Type B pancreatic cell (in vitro differentiated cells): Measurements from ENCODE around the gene SULT1C4. TPM values are rescaled to one million over a fixed set of nuclear protein-coding genes. Genes with fewer than 3 reads are reported as not detected.

Experiments
- DNase-seq: peaks from one replicate; pipeline ENCODE4 v3.0.0; 2021; ENCODE audit warnings: mixed read lengths; ENCODE audit not compliant: unreplicated experiment; ENCODE audit errors: extremely low spot score
- H3K27ac Mint-ChIP-seq: 2 replicates; pipeline ENCODE4 v1.8.0; 2021; ENCODE audit warnings: mild to moderate bottlenecking, mixed read lengths
- H3K27me3 Mint-ChIP-seq: 2 replicates; pipeline ENCODE4 v1.8.0; 2021; ENCODE audit warnings: mixed read lengths
- H3K36me3 Mint-ChIP-seq: 2 replicates; pipeline ENCODE4 v1.8.0; 2021; ENCODE audit warnings: mixed read lengths
- H3K4me1 Mint-ChIP-seq: one replicate; pipeline ENCODE4 v1.8.0; 2021; ENCODE audit warnings: mixed read lengths; ENCODE audit not compliant: unreplicated experiment
- H3K4me3 Mint-ChIP-seq: 2 replicates; pipeline ENCODE4 v1.8.0; 2021; ENCODE audit warnings: mild to moderate bottlenecking, mixed read lengths
- H3K9me3 Mint-ChIP-seq: 2 replicates; pipeline ENCODE4 v1.8.0; 2021; ENCODE audit warnings: mixed read lengths
- CTCF ChIP-seq: fragments of 200-600 bp; sonication (generic); conservative IDR thresholded peaks from 2 replicates; pipeline ENCODE4 v1.5.0; 2021; ENCODE audit warnings: antibody characterized with exemption, mild to moderate bottlenecking
- total RNA-seq: library from RNA; stranded (reverse); gene quantifications from 2 replicates; pipeline ENCODE4 v1.2.1, GENCODE V29; 2021; ENCODE audit warnings: low replicate concordance

Gene SULT1C4
- total RNA-seq, 1 donor from 2014 or later: 27.5 TPM

DNA sequence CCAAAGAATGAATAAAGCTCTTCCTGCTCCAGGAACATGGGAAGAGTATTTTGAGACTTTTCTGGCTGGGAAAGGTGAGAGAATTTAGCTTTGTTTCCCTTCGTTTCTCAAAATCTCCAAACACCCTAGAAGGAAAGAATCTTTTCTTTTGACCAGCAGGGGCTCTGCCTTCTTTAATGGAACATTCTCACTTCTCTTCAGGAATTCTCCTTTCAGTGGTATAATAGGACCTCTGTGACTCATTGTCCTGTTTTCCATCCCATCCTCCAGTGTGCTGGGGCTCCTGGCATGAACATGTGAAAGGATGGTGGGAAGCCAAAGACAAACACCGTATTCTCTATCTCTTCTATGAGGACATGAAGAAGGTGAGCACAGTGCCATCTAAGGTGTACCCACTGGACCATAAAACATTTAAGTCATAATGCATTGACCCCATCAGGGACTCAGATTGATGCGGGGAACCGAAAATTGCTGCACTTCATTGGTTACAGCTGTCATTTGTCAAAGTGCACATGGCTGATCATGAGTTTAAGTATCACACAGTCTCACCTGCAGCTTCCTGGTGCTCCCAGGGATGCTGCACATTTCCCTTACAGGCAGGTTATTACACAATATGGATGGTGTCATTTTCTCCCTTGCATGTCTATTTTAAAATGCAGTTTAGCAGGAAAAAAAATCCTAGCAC, 5.5 kb downstream of the SULT1C4 start:
- peaks cover 8% of the 10 kb centered on the region for H3K9me3 Mint-ChIP-seq
- peak overlapping the region; percentile 50 for H3K27ac Mint-ChIP-seq
- DNase-seq: no peak
- TF ChIP-seq CTCF: peak; percentile 37
- no peak overlapping the region for H3K4me3 Mint-ChIP-seq
- H3K27me3 Mint-ChIP-seq: no peaks in the 10 kb centered on the region
- H3K36me3 Mint-ChIP-seq: peaks cover 41% of the 10 kb centered on the region
- peaks cover 13% of the 10 kb centered on the region for H3K4me1 Mint-ChIP-seq

DNA sequence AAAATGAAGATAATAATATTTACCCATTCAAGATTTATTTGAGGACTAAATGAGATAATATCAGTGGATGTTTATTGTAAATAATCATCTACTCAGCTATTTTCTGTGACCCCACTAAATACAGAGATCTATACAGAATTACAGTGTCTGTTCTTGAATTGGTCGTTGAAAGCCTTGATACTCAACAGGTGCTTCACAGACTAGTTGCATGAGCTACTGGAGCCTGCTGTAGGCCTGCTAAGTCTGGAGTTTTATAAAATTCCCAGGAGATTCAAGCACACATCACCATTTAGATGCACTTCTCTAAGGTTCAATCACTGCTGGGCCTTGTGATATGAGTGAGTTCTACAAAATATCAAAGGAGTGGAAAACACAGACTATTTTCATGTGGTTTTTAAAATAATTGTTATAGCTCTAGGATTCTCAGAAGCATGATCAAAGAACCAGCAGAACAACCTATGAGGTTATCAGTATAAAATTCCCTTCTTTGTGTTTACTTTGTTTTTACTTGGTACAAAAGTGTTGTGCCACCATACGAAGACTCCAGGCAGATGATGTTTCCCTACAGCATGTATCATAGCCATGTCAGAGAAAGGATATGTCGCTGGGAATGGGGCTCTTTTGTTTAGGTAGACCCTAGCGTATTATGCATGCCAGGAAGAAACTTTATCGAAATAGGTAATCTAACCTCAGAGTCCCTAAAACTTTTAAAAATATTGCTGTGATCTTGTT, 7.1 kb downstream of the SULT1C4 start:
- peaks cover 11% of the 10 kb centered on the region for H3K4me1 Mint-ChIP-seq
- TF ChIP-seq CTCF: no peak
- H3K4me3 Mint-ChIP-seq: no peak overlapping the region
- peaks cover 51% of the 10 kb centered on the region for H3K36me3 Mint-ChIP-seq
- no peaks in the 10 kb centered on the region for H3K27me3 Mint-ChIP-seq
- no peak overlapping the region for H3K27ac Mint-ChIP-seq
- H3K9me3 Mint-ChIP-seq: peaks cover 8% of the 10 kb centered on the region
- no peak for DNase-seq

DNA sequence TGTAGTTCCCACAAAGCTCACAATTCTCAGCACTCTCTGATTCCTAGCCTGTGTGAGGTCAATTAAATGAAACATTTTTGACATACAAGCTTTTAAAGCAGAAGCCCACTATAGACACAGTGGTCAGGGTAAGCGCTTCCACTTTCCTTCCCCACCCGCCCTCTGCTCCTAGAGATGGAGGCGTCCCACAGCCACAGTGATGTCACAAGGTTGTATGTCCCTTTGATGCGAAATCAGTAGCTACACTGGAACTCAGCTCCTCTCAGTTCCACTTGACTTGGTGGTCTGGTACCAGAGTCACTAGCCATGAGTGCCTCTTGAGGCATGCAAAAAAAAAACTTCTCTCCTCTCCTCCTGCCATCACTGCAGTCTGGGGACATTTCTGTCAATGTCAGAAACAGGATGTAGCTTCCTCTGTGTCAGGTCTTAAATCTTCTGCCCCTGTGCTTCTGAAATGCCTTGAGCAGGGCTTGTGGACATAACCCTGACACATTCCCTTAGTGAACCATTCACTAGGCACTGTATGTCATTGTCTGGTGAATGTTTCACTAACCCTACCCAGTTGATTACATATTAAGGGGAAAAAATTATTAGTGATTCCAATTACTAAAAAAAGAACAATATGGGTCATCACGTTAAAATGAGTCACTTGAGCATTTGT, 7.8 kb downstream of the SULT1C4 start:
- Mint-ChIP-seq H3K4me3 (no peak overlapping the region), H3K27me3 (no peaks in the 10 kb centered on the region), H3K4me1 (peaks cover 11% of the 10 kb centered on the region), H3K36me3 (peaks cover 53% of the 10 kb centered on the region), H3K27ac (peak overlapping the region; percentile 29), H3K9me3 (peaks cover 10% of the 10 kb centered on the region)
- no peak for DNase-seq
- no peak for TF ChIP-seq CTCF

- no peaks in the 10 kb centered on the region for H3K27me3 Mint-ChIP-seq
- no peak for DNase-seq
- peaks cover 43% of the 10 kb centered on the region for H3K36me3 Mint-ChIP-seq
- H3K27ac Mint-ChIP-seq: no peak overlapping the region
- no peak overlapping the region for H3K4me3 Mint-ChIP-seq
- peaks cover 15% of the 10 kb centered on the region for H3K9me3 Mint-ChIP-seq
- H3K4me1 Mint-ChIP-seq: peaks cover 8% of the 10 kb centered on the region
- no peak for TF ChIP-seq CTCF
Observed at GRCh38 chr2:108388045-108388444, 10.3 kb downstream of the SULT1C4 start.

GRCh38 chr2:108390340-108390739, 12.6 kb downstream of the SULT1C4 start:
- DNase-seq: no peak
- H3K27ac Mint-ChIP-seq: no peak overlapping the region
- H3K9me3 Mint-ChIP-seq: peaks cover 13% of the 10 kb centered on the region
- H3K36me3 Mint-ChIP-seq: peaks cover 34% of the 10 kb centered on the region
- H3K27me3 Mint-ChIP-seq: no peaks in the 10 kb centered on the region
- no peak overlapping the region for H3K4me3 Mint-ChIP-seq
- H3K4me1 Mint-ChIP-seq: peaks cover 4% of the 10 kb centered on the region
- no peak for TF ChIP-seq CTCF
